ENCODE results near the gene WWP2. TPM values are rescaled to one million over a fixed set of nuclear protein-coding genes. Genes with fewer than 3 reads are reported as not detected.
"Not testable (repeated sequence)": the region's sequence is repeated elsewhere in the genome, so short reads cannot be mapped to it uniquely, and the experiment has no call there.

The WWP2 gene
- total RNA-seq, 4 donors from 2014 or later = 24.8 to 43.0 (median 30.1) TPM

GRCh38 chr16:69796285-69797118, 34.4 kb downstream of the WWP2 start:
- peak in 2 of 3 donors; percentile 28 to 53 for TF ChIP-seq CTCF (IDR thresholded peaks at IDR 0.05)
- ATAC-seq (ENCODE audit: low FRiP score) (peak; percentile 70), DNase-seq (ENCODE audit: low spot score) (no peak)

GRCh38 chr16:69798466-69798865, 36.3 kb downstream of the WWP2 start:
- ATAC-seq (ENCODE audit: low FRiP score) (no peak), DNase-seq (ENCODE audit: low spot score) (no peak)
- TF ChIP-seq CTCF (IDR thresholded peaks at IDR 0.05) = no peak

- DNase-seq (ENCODE audit: low spot score) (no peak), ATAC-seq (ENCODE audit: low FRiP score) (no peak)
- TF ChIP-seq CTCF (IDR thresholded peaks at IDR 0.05) = no peak
These were observed 37.5 kb downstream of the WWP2 start for GRCh38 chr16:69799611-69800031.

GRCh38 chr16:69804297-69804696, 42.2 kb downstream of the WWP2 start:
- ATAC-seq (ENCODE audit: low FRiP score) (no peak), DNase-seq (ENCODE audit: low spot score) (no peak)
- TF ChIP-seq CTCF (IDR thresholded peaks at IDR 0.05) = no peak

- not testable (repeated sequence) for DNase-seq (ENCODE audit: low spot score); ATAC-seq (ENCODE audit: low FRiP score)
These were observed 44.6 kb downstream of the WWP2 start for GRCh38 chr16:69806776-69807175.

GRCh38 chr16:69812688-69813014, 50.5 kb downstream of the WWP2 start:
- ATAC-seq (ENCODE audit: low FRiP score) (no peak), DNase-seq (ENCODE audit: low spot score) (no peak)
- TF ChIP-seq CTCF (IDR thresholded peaks at IDR 0.05) = no peak

GRCh38 chr16:69814078-69814477, 51.9 kb downstream of the WWP2 start:
- no peak for TF ChIP-seq CTCF (IDR thresholded peaks at IDR 0.05)
- ATAC-seq (ENCODE audit: low FRiP score) = no peak
- DNase-seq (ENCODE audit: low spot score) = no peak

Measured in omental fat pad (tissue), 4 donors.